ENCODE data around the gene CCDC102A.

The CCDC102A gene

GRCh38 chr16:57519796-57520360 is 16.5 kb downstream of the CCDC102A start:
- peak; percentile 23 for DNase-seq (ENCODE audit: low spot score)

DNA sequence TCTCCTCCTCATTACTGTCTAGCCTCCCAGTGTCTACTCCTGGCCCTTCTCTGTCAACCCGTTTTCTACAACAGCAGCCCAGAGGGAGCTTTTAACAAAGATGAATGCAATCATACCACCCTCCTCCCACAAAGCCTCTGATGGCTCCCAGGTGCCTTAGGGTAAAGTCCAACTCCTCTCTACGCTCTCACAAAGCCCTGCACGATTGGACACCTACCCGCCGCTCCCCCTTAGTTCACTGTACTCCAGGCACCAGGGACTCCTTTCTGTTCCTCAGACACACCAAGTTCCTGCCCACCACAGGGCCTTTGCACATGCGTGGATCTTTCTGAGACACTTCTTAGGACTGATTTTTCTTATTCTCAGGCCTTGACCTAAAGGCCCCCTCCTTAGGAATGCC is 17.4 kb downstream of the CCDC102A start:
- no peak for DNase-seq (ENCODE audit: low spot score)

DNA sequence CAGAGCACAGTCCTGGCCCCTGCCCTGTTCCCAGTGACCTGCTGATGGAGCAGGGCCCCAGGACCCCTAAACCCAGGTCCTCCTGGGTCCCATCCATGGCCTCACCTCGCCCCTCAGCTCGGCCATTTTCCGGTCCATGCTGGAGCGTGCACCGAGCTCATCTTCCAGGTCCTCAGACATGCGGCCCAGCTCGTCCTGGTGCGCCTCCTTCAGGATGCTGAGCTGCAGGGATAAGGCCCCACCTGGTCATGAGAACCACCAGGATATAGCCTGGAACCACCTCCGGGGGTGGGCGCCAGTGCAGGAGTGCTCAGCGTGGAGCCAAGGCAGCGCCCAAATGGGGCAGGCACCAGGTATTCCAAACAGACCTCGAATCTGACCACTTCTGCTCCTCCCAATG is 17.9 kb downstream of the CCDC102A start:
- no peak for DNase-seq (ENCODE audit: low spot score)

DNA sequence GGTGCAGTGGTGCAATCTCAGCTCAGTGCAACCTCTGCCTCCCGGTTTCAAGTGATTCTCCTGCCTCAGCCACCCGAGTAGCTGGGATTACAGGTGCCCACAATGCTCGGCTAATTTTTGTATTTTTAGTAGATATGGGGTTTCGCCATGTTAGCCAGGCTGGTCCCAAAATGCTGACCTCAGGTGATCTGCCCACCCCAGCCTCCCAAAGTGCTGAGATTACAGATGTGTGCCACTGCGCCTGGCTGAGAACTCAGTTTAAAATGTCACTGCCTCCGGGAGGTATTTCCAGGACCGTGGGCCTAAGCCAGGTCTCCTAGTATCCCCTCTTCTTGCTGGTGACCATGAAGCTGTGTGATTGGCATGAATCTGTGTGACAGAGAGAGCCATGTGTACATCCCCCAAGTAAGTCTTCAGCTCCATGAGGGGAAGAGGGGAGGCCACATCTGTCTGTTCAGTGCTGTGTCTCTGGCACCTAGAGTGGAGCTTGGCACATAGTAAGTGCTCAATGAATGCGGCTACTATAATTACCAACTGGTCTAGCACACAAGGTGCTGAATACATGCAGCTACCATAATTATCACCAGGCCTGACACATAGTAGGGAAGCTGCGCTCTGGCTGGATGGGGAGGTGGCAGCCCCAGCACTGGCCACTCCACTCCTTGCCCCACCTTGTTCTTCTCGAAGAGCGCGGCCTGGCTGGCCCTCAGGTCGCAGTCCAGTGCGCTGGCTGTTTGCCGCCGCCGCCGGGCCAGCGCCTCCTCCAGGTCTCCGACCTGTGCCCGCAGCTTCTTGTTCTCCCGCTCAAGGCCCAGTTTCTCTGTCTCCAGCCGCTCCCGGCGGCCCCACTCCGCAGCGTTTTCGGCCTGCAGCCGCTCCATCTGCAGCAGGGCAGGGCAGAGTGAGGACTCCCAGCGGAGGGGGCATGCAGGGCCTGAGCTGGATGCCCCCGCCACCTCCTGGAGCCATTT is 18.7 kb downstream of the CCDC102A start:
- DNase-seq (ENCODE audit: low spot score) = no peak

DNA sequence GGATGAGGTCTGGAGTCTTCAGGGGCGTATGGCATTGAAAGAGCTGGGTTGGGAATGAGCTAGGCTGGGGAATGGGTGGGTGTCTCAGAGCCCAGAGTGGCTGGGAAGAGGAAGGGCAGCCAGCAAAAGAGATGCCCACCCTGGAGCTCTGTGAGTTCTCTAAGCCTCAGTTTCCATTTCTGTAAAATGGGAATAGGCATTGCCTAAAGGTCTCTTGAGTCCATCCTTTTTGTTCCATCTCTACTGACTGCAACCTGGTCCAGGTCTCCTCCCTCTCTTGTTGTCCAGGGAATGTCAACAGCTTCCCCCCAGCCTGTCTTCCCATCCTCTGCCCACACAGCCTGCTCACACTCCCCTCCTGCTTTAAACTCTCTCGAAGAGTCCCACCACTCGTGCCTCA is 19.6 kb downstream of the CCDC102A start:
- no peak for DNase-seq (ENCODE audit: low spot score)

- no peak for DNase-seq (ENCODE audit: low spot score)
Measured at GRCh38 chr16:57516176-57516725, 20.1 kb downstream of the CCDC102A start.

GRCh38 chr16:57514791-57515600 is 21.4 kb downstream of the CCDC102A start:
- no peak for DNase-seq (ENCODE audit: low spot score)

DNA sequence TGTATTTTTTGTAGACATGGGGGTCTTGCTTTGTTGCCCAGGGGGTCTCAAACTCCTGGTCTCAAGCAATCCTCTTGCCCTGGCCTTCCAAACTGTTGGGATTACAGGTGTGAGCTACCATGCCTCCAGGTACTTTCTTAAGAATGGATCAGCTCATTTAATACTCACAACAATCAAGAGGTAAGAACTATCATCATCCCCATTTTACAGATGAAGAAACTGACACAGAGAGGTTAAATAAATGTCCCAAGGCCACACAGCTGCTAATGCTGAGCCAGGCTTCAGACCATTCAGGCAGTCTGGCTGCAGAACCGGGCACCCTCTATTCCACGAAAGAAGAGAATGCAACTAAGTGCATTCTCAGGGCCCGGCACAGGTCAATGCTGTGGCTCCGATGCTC is 22.0 kb downstream of the CCDC102A start:
- DNase-seq (ENCODE audit: low spot score) = no peak

- DNase-seq (ENCODE audit: low spot score) = no peak
Measured at GRCh38 chr16:57513371-57514102, 22.8 kb downstream of the CCDC102A start.

DNA sequence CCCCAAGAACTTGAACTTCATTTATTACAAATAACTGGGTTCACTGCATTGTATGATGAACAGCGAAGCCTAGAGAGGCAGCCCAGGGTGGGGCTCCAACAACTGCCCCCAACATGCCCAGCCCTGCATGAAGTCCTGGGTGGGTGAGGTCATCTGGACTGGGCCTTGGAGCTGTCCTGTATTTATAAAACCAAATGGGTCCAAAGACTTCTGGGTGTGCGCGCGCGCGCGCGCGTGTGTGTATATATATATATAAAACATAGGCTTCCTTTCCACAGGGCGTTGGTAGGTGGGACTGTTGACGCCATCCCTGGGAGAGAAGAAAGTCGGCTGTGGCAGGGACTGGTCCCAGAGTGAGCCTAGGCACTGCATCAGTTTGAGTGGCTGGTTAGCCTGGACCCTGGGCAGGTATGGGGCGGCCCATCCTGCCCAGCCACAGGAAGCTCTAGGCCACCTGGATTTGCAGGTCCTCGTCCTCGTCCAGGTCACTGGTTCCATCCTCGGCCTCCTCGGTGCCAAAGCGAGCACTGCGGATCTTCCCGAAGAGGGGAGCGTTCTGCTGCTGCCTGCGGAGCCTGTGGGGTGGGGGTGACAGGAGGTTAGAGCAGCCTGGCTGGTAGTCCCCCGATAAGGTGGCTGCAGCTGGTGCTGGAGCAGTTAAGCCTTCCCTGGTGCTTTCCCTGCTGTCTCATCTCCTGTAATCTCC is 23.9 kb downstream of the CCDC102A start:
- DNase-seq (ENCODE audit: low spot score) = no peak

GRCh38 chr16:57510016-57510871 is 26.1 kb downstream of the CCDC102A start:
- no peak for DNase-seq (ENCODE audit: low spot score)

DNA sequence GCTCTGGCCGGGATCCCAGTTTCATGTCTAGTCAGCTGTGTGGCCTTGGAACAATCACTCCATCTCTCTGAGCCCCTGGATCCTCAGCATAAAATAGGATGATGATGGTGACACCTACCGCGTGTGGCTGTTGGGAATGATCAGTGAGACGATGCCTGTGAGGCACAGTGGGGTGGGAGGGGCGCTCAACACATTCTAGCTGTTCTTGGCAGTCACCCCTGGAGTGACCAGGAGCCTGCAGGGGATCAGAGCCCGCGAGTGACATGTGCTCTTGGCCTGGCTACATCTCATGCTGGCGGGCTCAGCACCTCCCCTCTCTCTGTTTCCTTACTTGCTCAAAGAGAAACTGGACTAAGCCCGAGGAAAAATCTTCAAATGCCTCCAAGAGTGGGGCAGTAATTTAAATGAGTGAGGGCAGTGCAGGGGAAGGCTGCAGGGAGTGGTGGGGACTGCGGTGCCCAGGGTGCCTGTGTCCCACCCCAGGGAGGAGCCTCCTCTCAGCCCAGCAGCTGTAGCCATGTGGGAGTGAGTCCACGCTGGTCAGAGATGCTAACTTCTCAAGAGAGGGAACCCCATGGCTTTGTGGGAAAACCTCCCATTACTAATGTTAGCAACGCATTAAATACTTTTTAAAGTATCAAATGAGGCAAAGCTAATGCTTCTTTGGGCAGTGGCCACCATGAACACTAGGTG is 27.0 kb downstream of the CCDC102A start:
- DNase-seq (ENCODE audit: low spot score) = no peak

- DNase-seq (ENCODE audit: low spot score) = no peak
Measured at GRCh38 chr16:57508035-57508425, 28.3 kb downstream of the CCDC102A start.

- DNase-seq (ENCODE audit: low spot score) = no peak
Measured at GRCh38 chr16:57507136-57508034, 29.0 kb downstream of the CCDC102A start.

- no peak for DNase-seq (ENCODE audit: low spot score)
Measured at GRCh38 chr16:57505169-57505568, 31.2 kb downstream of the CCDC102A start.

GRCh38 chr16:57504491-57504890 is 31.9 kb downstream of the CCDC102A start:
- no peak for DNase-seq (ENCODE audit: low spot score)

- DNase-seq (ENCODE audit: low spot score) = no peak
Measured at GRCh38 chr16:57504001-57504400, 32.4 kb downstream of the CCDC102A start.

GRCh38 chr16:57503366-57503765 is 33.0 kb downstream of the CCDC102A start:
- DNase-seq (ENCODE audit: low spot score) = no peak
